Bronchial epithelial cell (primary cell): Measurements from ENCODE around the gene PLPP7. TPM values are rescaled to one million over a fixed set of nuclear protein-coding genes. Genes with fewer than 3 reads are reported as not detected.
"Not testable (repeated sequence)": the region's sequence is repeated elsewhere in the genome, so short reads cannot be mapped to it uniquely, and the experiment has no call there.

Experiments
- DNase-seq: peaks from one replicate; pipeline ENCODE4 v3.0.0-alpha.2; 2010; ENCODE audit warnings: low read depth
- FAIRE-seq: peaks from 2 replicates; lab custom pipeline; 2011; peaks lifted over from hg19 to GRCh38; lab: Jason Lieb, UNC
- H3K27me3 ChIP-seq: 2 replicates; pipeline ENCODE4 v1.5.1; 2011; ENCODE audit warnings: low read length; ENCODE audit not compliant: control insufficient read depth, insufficient read depth
- H3K36me3 ChIP-seq: 2 replicates; pipeline ENCODE4 v1.5.1; 2011; ENCODE audit warnings: low read length; ENCODE audit not compliant: control insufficient read depth, insufficient read depth
- H3K4me3 ChIP-seq: 2 replicates; pipeline ENCODE4 v1.5.1; 2011; ENCODE audit warnings: mild to moderate bottlenecking, low read depth, low read length, control low read depth
- total RNA-seq: library from RNA; depleted of rRNA; stranded (reverse); fragments of >200 nt; gene quantifications from 2 replicates; pipeline ENCODE4 v1.2.1, GENCODE V29; 2014
- TF ChIP-seq, protein P1 (sequence below): IDR thresholded peaks from 2 replicates; pipeline ENCODE4 v1.5.1; 2011; ENCODE audit warnings: mild to moderate bottlenecking, moderate library complexity, low read length, control low read depth, inconsistent platforms; ENCODE audit not compliant: insufficient read depth, severe bottlenecking

Gene PLPP7
- total RNA-seq, 1 donor from 2014 or later = not detected

DNA sequence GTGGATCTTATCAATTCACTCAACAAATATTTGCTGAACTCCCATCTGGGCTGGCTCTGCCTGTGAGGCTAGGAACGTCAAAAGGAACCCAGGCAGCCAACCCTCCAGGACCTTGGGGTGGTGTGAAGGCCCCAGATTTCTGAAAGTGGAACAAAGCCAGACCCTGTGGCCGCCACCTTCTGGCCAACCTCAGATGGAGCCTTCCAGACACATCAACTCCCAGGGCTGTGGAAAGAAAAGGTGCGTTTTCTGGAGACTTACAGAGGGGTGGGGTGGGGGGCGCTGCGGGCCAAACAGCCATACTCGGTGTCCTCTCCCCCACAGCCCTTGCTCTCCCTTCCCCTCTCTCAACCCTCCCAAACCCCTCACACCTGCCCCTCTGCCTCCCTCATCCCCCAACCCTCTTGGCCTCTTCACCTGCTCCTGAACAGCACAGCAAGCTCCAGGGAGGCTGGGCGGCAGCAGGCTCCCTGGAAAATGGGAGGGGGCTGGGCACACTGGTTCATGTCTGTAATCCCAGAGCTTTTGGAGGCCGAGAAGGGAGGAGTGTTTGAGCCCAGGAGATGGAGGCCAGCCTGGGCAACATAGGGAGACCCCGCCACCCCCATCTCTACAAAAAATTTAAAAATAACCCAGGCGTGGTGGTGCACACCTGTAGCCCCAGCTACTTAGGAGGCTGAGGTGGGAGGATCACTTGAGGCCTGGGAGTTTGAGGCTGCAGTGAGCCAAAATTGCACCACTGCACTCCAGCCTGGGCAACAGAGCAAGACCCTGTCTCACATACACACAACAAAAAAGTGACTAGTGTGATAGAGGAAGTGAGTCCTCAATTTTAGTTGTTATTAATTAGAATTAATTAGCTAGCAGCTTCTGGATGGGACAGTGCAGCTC lies 59.4 kb downstream of the PLPP7 start:
- Histone ChIP-seq H3K4me3 (no peak overlapping the region), H3K36me3 (no peaks in the 10 kb centered on the region), H3K27me3 (no peaks in the 10 kb centered on the region)
- TF ChIP-seq, protein P1, sequence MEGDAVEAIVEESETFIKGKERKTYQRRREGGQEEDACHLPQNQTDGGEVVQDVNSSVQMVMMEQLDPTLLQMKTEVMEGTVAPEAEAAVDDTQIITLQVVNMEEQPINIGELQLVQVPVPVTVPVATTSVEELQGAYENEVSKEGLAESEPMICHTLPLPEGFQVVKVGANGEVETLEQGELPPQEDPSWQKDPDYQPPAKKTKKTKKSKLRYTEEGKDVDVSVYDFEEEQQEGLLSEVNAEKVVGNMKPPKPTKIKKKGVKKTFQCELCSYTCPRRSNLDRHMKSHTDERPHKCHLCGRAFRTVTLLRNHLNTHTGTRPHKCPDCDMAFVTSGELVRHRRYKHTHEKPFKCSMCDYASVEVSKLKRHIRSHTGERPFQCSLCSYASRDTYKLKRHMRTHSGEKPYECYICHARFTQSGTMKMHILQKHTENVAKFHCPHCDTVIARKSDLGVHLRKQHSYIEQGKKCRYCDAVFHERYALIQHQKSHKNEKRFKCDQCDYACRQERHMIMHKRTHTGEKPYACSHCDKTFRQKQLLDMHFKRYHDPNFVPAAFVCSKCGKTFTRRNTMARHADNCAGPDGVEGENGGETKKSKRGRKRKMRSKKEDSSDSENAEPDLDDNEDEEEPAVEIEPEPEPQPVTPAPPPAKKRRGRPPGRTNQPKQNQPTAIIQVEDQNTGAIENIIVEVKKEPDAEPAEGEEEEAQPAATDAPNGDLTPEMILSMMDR = no peak
- no peak for DNase-seq
- no peak for FAIRE-seq

DNA sequence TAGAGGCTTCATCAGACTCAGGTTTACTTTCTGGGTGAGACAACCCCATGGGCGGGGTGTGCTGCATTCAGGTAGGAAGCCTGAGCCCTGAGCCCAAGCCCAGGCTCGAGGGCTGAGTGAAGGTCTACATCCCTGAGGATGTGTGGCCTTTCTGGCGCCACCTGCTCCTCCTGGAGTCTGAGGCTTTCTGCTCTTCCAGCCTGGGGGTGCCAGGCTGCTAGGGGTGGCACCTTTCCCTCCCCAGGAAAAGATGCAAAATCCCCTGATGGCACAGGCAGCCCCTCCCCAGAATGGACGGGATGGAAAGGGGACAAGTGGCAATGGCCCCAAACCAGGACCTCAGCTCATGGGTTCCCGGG lies 60.0 kb downstream of the PLPP7 start:
- no peak for DNase-seq

DNA sequence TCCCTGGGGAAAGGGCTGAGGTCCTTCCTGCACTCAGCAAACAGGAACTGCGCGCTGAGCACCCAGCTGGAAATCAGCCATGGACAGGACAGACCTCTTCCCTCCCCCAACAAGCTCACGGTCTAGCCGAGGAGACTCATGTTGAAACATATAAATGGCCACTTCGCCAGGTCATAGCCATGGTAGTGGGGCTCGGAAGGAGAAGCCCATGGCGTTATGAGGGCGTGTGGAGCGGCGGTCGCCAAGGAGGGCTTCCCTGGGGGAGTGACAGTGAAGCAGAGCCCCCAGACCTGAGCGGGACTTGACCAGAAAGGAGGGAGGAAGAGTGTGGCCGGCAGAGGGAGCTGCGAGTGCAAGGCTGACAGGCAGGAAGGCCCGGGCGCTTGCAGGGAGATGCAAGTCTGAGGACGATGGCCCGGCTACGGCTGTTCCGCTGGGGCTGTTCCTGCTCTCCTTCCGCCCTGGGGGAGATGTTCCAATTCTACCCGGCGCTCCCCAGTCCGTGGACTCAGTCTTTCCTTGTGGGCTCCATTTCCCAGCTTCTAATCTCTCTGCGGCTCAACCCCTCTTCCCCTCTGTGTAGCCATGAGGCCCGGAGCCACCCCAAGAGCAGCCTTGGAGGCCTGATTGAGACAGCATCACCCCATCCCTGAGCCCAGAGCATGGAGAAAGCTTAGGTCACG lies 60.5 kb downstream of the PLPP7 start:
- no peaks in the 10 kb centered on the region for H3K36me3 ChIP-seq
- TF ChIP-seq, protein P1 = peak; percentile 96
- FAIRE-seq (no peak), DNase-seq (peak; percentile 68)
- no peaks in the 10 kb centered on the region for H3K27me3 ChIP-seq
- H3K4me3 ChIP-seq = no peak overlapping the region

More for the DNA sequence above, 60.0 kb downstream of the PLPP7 start:
- no peak for FAIRE-seq
- TF ChIP-seq, protein P1 = no peak
- H3K27me3 ChIP-seq = no peaks in the 10 kb centered on the region
- H3K4me3 ChIP-seq = no peak overlapping the region
- H3K36me3 ChIP-seq = no peaks in the 10 kb centered on the region

DNA sequence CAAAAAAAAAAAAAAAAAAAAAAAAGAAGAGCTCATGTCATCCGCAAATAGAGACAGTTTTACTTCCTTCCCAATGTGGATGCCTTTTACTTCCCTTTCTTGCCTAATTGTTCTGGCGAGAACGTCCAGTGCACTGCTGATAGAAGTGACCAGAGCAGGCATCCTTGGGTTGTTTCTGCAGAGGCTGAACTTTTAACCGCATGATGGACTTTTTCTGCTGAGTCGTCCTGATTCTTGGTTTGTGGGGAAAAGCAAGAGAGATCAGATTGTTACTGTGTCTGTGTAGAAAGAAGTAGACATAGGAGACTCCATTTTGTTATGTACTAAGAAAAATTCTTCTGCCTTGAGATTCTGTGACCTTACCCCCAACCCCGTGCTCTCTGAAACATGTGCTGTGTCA lies 67.0 kb downstream of the PLPP7 start:
- H3K36me3 ChIP-seq, H3K4me3 ChIP-seq, DNase-seq, H3K27me3 ChIP-seq, FAIRE-seq: not testable (repeated sequence)

DNA sequence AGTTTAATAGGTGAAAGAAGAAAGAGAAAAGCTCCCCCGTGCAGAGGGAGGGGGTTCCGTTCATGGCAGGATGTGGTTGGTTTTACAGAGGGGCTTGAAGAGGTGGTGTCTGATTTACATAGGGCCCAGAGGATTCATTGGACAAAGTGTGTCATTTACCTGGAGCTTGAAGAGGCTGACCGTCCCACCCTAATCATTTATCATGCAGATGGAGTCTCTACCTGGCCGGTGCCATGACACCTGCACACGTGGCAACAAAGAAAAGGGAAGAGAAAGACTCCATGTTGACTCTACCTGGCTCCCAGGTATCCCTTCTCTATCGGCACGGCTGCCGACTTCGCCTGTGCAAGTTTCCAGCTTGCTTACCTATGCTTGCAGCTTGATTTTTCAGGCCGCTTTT lies 69.0 kb downstream of the PLPP7 start:
- no peak overlapping the region for H3K4me3 ChIP-seq
- DNase-seq (no peak), FAIRE-seq (no peak)
- H3K36me3 ChIP-seq = no peaks in the 10 kb centered on the region
- H3K27me3 ChIP-seq = no peaks in the 10 kb centered on the region
- TF ChIP-seq, protein P1 = no peak

Other genes starting within 250 kb of the PLPP7 start
- 2.6 and 7.7 TPM in 2 replicates for gene AIF1L, start 193.2 kb upstream of the PLPP7 start, total RNA-seq
- 8.4 and 12.2 TPM in 2 replicates for gene NUP214, start 164.1 kb upstream of the PLPP7 start, total RNA-seq
- gene FAM78A, start 13.2 kb upstream of the PLPP7 start, total RNA-seq = under 0.01 and 0.26 TPM in 2 replicates
- 20.0 and 33.3 TPM in 2 replicates for gene PRRC2B, start 104.4 kb downstream of the PLPP7 start, total RNA-seq
- gene POMT1, start 213.2 kb downstream of the PLPP7 start, total RNA-seq = 13.7 and 16.3 TPM in 2 replicates
- gene UCK1, start 241.5 kb downstream of the PLPP7 start, total RNA-seq = 15.0 and 16.1 TPM in 2 replicates